Smooth muscle cell (in vitro differentiated cells): ENCODE data around the gene LGALS3BP. TPM values are rescaled to one million over a fixed set of nuclear protein-coding genes. Genes with fewer than 3 reads are reported as not detected.
"Not testable (repeated sequence)": the region's sequence is repeated elsewhere in the genome, so short reads cannot be mapped to it uniquely, and the experiment has no call there.

ENCODE experiments used
- DNase-seq: peaks from one replicate; lab custom pipeline; 2025; ENCODE audit not compliant: unreplicated experiment; lab: John Stamatoyannopoulos, UW
- H2AFZ ChIP-seq: fragments of 200-600 bp; sonication (generic); 2 replicates; pipeline ENCODE4 v1.6.0; 2016; ENCODE audit warnings: antibody characterized with exemption, low read depth, mild to moderate bottlenecking
- H3F3A ChIP-seq: fragments of 200-600 bp; sonication (generic); 2 replicates; pipeline ENCODE4 v1.6.0; 2017; ENCODE audit warnings: antibody characterized with exemption, low read depth
- H3K27ac ChIP-seq: fragments of 200-600 bp; sonication (generic); 2 replicates; pipeline ENCODE4 v1.5.1; 2016; ENCODE audit warnings: low read depth, mild to moderate bottlenecking
- H3K27me3 ChIP-seq: fragments of 200-600 bp; sonication (generic); 2 replicates; pipeline ENCODE4 v1.6.1; 2016; ENCODE audit warnings: low read depth, mild to moderate bottlenecking
- H3K36me3 ChIP-seq: fragments of 200-600 bp; sonication (generic); 2 replicates; pipeline ENCODE4 v1.5.1; 2016; ENCODE audit warnings: low read depth
- H3K4me1 ChIP-seq: fragments of 200-600 bp; sonication (generic); 2 replicates; pipeline ENCODE4 v1.5.1; 2016; ENCODE audit warnings: low read depth
- H3K4me2 ChIP-seq: fragments of 200-600 bp; sonication (generic); 2 replicates; pipeline ENCODE4 v1.6.0; 2016; ENCODE audit warnings: mild to moderate bottlenecking
- H3K4me3 ChIP-seq: fragments of 200-600 bp; sonication (generic); 2 replicates; pipeline ENCODE4 v1.5.1; 2016; ENCODE audit warnings: mild to moderate bottlenecking
- H3K79me2 ChIP-seq: fragments of 200-600 bp; sonication (generic); 2 replicates; pipeline ENCODE4 v1.6.0; 2016; ENCODE audit warnings: low read depth, mild to moderate bottlenecking
- H3K9ac ChIP-seq: fragments of 200-600 bp; sonication (generic); 2 replicates; pipeline ENCODE4 v1.6.0; 2016; ENCODE audit warnings: low read depth
- H3K9me3 ChIP-seq: fragments of 200-600 bp; sonication (generic); replicated peaks from 2 replicates; pipeline ENCODE4 v1.5.1; 2016; ENCODE audit warnings: low read depth
- H4K20me1 ChIP-seq: fragments of 200-600 bp; sonication (generic); 2 replicates; pipeline ENCODE4 v1.6.0; 2016; ENCODE audit warnings: low read depth
- WGBS: methylation state at CpG from one replicate; pipeline ENCODE4 v1.1.7; 2016; ENCODE audit warnings: low lambda C conversion rate; 5-methylcytosine and 5-hydroxymethylcytosine counted together
- polyA plus RNA-seq: library from polyadenylated mRNA; unstranded; fragments of >200 nt; fragmentation: Nextera tagmentation; extraction: Ambion mirVana; gene quantifications from 2 replicates; pipeline ENCODE4 v1.2.1, GENCODE V29; 2016
- total RNA-seq: library from RNA; depleted of rRNA; stranded (reverse); fragments of >200 nt; gene quantifications from 2 replicates; pipeline ENCODE4 v1.2.3, GENCODE V29; 2014
- TF ChIP-seq, protein P1 (sequence below): fragments of 200-600 bp; sonication (generic); IDR thresholded peaks from 2 replicates; pipeline ENCODE4 v1.5.1; 2017; ENCODE audit warnings: borderline replicate concordance, mild to moderate bottlenecking, antibody characterized with exemption; ENCODE audit not compliant: insufficient read depth, poor library complexity, severe bottlenecking

Gene LGALS3BP
- total and polyA plus RNA-seq, 2 experiments from 2014 or later: 66.5 to 151 TPM

DNA sequence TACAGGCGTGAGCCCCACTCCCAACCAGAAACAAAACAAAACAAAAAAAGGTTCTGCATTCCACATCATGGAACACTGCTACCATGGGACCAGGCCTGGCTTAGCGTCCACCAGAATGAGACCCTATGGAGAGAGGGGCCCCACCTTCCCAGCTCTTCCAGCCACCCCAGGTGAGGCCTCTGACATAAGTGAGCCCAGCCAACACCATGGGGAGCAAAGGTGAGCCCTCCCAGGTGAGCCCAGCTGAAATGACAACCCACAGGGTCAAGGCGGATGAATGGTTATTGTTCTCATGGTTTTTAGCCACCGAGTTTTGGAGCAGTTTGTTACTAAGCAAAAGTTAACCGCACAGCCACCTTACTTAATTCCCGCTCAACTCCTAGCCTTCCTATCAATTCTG lies 16.3 kb downstream of the LGALS3BP start:
- no peak overlapping the region for H3K27ac ChIP-seq
- WGBS: 96% methylated on average over 6 of the region's 6 CpGs
- H3K27me3 ChIP-seq: no peaks in the 10 kb centered on the region
- DNase-seq: no peak
- no peak overlapping the region for H3K9ac ChIP-seq
- no peaks in the 10 kb centered on the region for H3K36me3 ChIP-seq
- H3K4me3 ChIP-seq: no peak overlapping the region
- no peak overlapping the region for H2AFZ ChIP-seq
- H3K4me1 ChIP-seq: no peaks in the 10 kb centered on the region
- H3F3A ChIP-seq: no peaks in the 10 kb centered on the region
- H3K4me2 ChIP-seq: no peak overlapping the region
- no peaks in the 10 kb centered on the region for H3K9me3 ChIP-seq
- H4K20me1 ChIP-seq: no peaks in the 10 kb centered on the region
- TF ChIP-seq, protein P1, sequence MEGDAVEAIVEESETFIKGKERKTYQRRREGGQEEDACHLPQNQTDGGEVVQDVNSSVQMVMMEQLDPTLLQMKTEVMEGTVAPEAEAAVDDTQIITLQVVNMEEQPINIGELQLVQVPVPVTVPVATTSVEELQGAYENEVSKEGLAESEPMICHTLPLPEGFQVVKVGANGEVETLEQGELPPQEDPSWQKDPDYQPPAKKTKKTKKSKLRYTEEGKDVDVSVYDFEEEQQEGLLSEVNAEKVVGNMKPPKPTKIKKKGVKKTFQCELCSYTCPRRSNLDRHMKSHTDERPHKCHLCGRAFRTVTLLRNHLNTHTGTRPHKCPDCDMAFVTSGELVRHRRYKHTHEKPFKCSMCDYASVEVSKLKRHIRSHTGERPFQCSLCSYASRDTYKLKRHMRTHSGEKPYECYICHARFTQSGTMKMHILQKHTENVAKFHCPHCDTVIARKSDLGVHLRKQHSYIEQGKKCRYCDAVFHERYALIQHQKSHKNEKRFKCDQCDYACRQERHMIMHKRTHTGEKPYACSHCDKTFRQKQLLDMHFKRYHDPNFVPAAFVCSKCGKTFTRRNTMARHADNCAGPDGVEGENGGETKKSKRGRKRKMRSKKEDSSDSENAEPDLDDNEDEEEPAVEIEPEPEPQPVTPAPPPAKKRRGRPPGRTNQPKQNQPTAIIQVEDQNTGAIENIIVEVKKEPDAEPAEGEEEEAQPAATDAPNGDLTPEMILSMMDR: no peak
- no peaks in the 10 kb centered on the region for H3K79me2 ChIP-seq

DNA sequence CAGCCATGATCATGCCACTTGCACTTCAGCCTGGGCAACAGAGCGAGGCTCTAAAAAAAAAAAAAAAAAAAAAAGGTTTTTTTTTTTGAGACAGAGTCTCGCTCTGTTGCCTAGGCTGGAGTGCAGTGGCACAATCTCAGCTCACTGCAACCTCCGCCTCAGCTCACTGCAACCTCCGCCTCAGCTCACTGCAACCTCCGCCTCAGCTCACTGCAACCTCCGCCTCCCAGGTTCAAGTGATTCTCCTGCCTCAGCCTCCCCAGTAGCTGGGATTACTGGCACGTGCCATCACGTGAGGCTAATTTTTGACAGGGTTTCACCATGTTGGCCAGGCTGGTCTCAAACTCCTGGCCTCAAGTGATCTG lies 16.8 kb downstream of the LGALS3BP start:
- 99% methylated on average over 6 of the region's 8 CpGs for WGBS
- H3F3A ChIP-seq: not testable (repeated sequence)

DNA sequence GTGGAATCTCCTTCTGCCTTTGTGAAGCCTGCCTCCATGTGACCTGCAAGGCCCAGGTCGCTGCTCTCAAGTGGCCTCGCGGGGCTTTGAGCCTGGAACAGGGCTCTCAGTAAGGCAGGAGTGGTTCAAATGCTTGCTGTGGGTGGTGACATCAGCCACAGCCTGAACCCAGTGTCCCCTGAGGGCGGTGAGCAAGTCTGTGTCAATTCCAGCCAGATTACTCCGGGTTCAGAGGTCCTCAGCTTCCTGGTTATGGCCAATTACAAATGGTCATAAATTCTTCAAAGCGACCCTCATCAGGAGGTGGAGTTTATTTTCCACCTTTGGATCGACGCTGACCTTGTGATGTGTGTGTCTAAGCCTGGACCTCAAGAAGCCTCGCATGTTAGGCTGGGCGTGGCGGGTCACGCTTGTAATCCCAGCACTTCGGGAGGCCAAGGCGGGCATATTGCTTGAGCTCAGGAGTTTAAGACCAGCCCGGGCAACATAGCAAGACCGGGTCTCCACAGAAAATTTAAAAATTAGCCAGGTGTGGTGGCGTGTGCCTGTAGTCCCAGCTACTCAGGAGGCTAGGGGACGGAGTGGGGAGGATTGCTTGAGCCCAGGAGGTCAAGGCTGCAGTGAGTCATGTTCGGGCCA lies 17.3 kb downstream of the LGALS3BP start:
- DNase-seq: no peak
- Histone ChIP-seq H2AFZ (no peak overlapping the region), H3K79me2 (no peaks in the 10 kb centered on the region), H3K9ac (no peak overlapping the region), H3K4me1 (no peaks in the 10 kb centered on the region), H3K36me3 (no peaks in the 10 kb centered on the region), H3K27me3 (no peaks in the 10 kb centered on the region), H3K4me3 (no peak overlapping the region), H3F3A (no peaks in the 10 kb centered on the region), H3K9me3 (no peaks in the 10 kb centered on the region), H4K20me1 (no peaks in the 10 kb centered on the region), H3K27ac (no peak overlapping the region), H3K4me2 (no peak overlapping the region)
- TF ChIP-seq, protein P1: no peak
- WGBS: 71% methylated on average over 19 of the region's 19 CpGs

More for the DNA sequence above, 16.8 kb downstream of the LGALS3BP start:
- H3K27ac ChIP-seq, H3K4me3 ChIP-seq, H3K36me3 ChIP-seq, H3K27me3 ChIP-seq, H3K9me3 ChIP-seq, H3K4me1 ChIP-seq, H3K9ac ChIP-seq, H2AFZ ChIP-seq, H3K4me2 ChIP-seq, H4K20me1 ChIP-seq, DNase-seq, H3K79me2 ChIP-seq: not testable (repeated sequence)

DNA sequence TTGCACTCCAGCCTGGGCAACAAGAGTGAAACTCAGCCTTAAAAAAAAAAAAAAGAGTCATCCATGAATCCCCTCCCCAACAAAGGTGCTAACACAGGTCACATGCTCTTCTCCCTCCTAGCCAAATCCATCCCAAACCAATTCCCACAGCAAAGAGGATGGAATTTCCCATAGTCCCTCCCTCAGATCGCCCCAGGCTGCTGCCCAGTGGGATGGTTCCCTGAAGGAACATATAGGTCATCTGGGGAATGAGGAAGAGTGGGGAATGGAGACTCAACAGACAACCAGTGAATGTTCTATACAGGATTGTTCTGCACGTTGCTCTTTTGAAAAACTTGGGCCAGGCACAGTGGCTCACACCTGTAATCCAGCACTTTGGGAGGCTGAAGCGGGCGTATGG lies 18.2 kb downstream of the LGALS3BP start:
- Histone ChIP-seq H4K20me1 (no peaks in the 10 kb centered on the region), H3K4me2 (no peak overlapping the region), H3K79me2 (no peaks in the 10 kb centered on the region), H3K9me3 (no peaks in the 10 kb centered on the region), H3K4me1 (no peaks in the 10 kb centered on the region), H3K27me3 (no peaks in the 10 kb centered on the region), H3K9ac (no peak overlapping the region), H3K27ac (no peak overlapping the region), H3K36me3 (no peaks in the 10 kb centered on the region), H3K4me3 (no peak overlapping the region), H3F3A (no peaks in the 10 kb centered on the region), H2AFZ (no peak overlapping the region)
- TF ChIP-seq, protein P1: no peak
- no peak for DNase-seq
- 93% methylated on average over 4 of the region's 4 CpGs for WGBS
